Activated T-helper 17 cell treated with anti-CD3 and anti-CD28 coated beads, Interleukin-2, amount 50 U/mL, for 72 hours (primary cell): ENCODE data around the gene IFIT2. TPM values are rescaled to one million over a fixed set of nuclear protein-coding genes. Genes with fewer than 3 reads are reported as not detected.
"Not testable (repeated sequence)": the region's sequence is repeated elsewhere in the genome, so short reads cannot be mapped to it uniquely, and the experiment has no call there.

Experiments
- ATAC-seq: fragments of 150-1000 bp; cut with Tn5 transposase; replicated peaks from 2 replicates; pipeline ENCODE4 v1.10.0; 2021; ENCODE audit warnings: mild to moderate bottlenecking, moderate library complexity
- H3K27ac Mint-ChIP-seq: one replicate; pipeline ENCODE4 v1.8.0; 2022; ENCODE audit warnings: mixed read lengths
- H3K27me3 Mint-ChIP-seq: one replicate; pipeline ENCODE4 v1.8.0; 2022; ENCODE audit warnings: mixed read lengths
- H3K36me3 Mint-ChIP-seq: one replicate; pipeline ENCODE4 v1.8.0; 2022; ENCODE audit warnings: low read depth, mild to moderate bottlenecking, mixed read lengths
- H3K4me1 Mint-ChIP-seq: one replicate; pipeline ENCODE4 v1.8.0; 2022; ENCODE audit warnings: mixed read lengths
- H3K4me3 Mint-ChIP-seq: one replicate; pipeline ENCODE4 v1.8.0; 2022; ENCODE audit warnings: mild to moderate bottlenecking, mixed read lengths
- H3K9me3 Mint-ChIP-seq: one replicate; pipeline ENCODE4 v1.8.0; 2022; ENCODE audit warnings: mixed read lengths
- total RNA-seq, 2 donors: library from RNA; stranded (reverse); gene quantifications; one replicate each; pipeline ENCODE4 v1.2.3, GENCODE V29; 2022

The IFIT2 gene
- total RNA-seq, 2 donors from 2014 or later, result 2.0 to 3.2 TPM

DNA sequence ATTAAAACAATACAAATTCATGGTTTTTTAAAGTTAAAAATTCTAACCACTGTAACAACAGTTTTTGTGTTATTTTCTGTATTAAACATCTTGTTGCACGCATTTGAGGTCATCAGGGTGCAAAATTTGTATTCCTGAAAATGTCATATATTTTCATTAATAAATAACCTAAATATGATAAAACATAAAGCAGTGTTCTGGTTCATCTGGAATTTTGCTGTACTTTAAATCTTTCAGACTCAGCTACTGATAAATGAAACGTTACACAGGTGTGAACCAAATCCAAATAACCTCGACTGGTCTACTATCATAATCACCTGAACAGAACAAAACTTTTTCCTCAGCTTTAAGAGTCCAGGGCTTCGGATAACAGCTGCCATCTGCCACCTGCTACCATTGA, 6.9 kb downstream of the IFIT2 start:
- H3K36me3 Mint-ChIP-seq, result peaks cover 36% of the 10 kb centered on the region
- no peaks in the 10 kb centered on the region for H3K27me3 Mint-ChIP-seq
- H3K4me3 Mint-ChIP-seq, result no peak overlapping the region
- no peak for ATAC-seq
- peaks cover 6% of the 10 kb centered on the region for H3K4me1 Mint-ChIP-seq
- peaks cover 4% of the 10 kb centered on the region for H3K9me3 Mint-ChIP-seq
- H3K27ac Mint-ChIP-seq, result no peak overlapping the region

DNA sequence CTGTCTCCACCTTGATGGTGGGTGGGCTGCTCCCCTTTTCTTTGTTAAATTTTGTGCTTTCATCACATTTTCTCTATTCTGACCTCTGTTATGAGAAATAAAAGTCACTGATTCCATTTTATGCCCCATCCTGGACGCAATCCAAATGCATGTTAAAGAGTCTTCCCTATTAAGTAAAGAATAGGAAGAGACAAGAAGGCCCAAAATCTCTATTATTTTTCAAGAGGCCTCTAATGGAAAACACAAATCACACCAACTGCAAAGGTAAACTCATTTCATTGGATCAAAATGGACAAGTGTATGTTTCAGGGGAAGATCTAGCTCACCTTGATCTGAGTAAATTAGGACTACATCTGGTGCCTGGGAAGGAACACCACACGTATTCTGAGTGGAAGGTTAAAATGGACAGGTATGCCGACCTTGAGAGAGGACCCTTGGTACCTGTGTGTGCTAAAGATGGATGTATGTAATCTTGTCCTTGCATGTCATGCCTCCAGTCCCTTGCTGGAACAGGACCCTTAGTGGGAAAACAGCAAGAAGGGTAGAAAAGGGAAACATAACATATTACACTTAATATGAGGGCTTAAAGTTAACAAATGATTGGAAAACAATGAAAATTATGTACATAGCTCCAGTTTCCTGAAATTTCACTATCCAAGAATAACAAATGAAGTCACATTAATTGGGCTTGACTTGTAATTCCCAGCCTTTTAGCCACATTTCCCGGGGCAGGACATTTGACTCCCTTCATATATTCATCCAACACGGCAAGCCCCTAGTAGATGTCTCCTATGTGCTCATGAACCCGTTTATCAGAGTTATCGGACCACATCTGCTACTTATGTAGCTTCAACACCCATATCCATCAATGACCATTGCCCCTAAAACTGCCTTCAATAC, 7.6 kb downstream of the IFIT2 start:
- Mint-ChIP-seq H3K9me3 (peaks cover 4% of the 10 kb centered on the region), H3K27ac (no peak overlapping the region), H3K4me1 (no peaks in the 10 kb centered on the region), H3K4me3 (no peak overlapping the region), H3K36me3 (peaks cover 36% of the 10 kb centered on the region), H3K27me3 (no peaks in the 10 kb centered on the region)
- ATAC-seq, result no peak

DNA sequence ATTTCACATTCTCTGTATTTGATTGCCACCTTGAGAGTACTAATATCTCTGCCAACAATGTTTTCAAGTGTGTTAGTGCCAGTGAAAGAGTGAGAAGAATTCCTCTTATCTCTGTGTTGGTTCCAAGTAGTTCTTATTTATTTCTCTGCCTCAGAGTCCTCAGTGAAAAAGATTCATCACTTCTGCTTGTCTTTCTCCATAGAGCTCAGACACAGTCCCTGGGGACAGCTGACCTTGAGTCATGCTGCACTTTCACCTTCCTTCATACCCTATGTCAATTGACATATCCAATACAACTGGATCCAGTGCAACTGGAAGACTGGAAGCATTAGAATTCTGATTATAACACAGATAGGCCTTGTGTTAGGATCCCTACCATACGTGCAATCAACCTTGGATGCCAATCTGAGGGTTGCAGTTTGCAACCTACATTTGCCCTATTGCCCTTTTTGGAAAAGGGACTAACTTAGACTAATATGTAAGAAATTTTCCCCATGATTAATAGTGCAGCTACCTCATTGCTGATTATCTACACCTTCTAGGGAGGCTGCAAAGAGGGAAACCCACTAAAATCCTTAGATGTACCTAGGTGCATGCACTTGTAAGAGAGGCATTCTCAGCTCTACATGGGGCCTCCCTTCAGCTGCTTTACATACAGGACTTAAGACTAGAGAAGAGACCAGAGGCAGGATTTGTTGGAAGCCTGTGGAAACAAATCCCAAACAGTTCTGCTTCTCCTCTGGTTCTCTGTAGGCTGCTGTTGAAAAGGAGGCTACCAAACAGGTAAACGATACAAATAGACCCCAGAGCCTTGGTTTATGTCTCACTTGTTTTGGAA, 8.4 kb downstream of the IFIT2 start:
- no peaks in the 10 kb centered on the region for H3K4me1 Mint-ChIP-seq
- no peak for ATAC-seq
- H3K4me3 Mint-ChIP-seq, result no peak overlapping the region
- H3K36me3 Mint-ChIP-seq, result peaks cover 29% of the 10 kb centered on the region
- H3K27ac Mint-ChIP-seq, result no peak overlapping the region
- peaks cover 4% of the 10 kb centered on the region for H3K9me3 Mint-ChIP-seq
- H3K27me3 Mint-ChIP-seq, result no peaks in the 10 kb centered on the region

DNA sequence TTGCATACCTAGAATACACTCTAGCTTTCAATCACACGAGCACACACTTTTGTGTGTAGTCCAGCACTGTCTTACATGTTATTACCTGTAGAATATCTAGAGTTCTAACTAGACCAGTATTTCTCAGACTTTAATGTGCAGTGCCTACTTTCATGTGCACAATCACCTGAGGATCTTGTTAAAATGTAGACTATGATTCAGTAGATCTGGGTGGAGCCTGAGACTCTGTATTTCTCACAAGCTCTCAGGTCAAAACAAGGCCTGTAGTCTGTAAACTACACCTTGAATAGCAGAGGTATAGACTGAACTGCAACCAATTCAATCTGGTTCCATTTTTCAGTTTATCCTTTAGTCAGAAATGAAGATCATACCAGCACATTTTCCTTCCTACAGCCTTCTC, 11.1 kb downstream of the IFIT2 start:
- H3K36me3 Mint-ChIP-seq, result peaks cover 5% of the 10 kb centered on the region
- H3K9me3 Mint-ChIP-seq, result no peaks in the 10 kb centered on the region
- no peak overlapping the region for H3K4me3 Mint-ChIP-seq
- no peaks in the 10 kb centered on the region for H3K27me3 Mint-ChIP-seq
- no peaks in the 10 kb centered on the region for H3K4me1 Mint-ChIP-seq
- ATAC-seq, result peak; percentile 47
- no peak overlapping the region for H3K27ac Mint-ChIP-seq

DNA sequence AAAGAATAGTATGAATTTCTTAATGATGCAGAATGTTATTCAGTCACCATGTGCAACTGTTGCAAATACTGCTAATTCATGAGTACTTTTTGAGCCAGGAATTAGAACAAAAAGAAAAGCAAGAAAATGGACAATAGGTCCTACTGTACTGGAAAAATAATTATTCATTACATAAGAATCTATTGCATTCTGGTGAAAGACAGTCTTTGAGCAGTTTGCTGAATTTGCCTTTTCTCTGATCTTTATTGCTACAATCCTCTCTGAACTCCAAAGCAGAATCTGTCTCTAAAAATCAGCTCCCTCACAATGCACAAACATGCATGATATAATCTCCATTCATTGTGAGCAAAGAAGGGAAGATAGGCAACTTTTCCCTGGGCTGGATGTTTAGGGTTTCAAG, 12.8 kb downstream of the IFIT2 start:
- no peaks in the 10 kb centered on the region for H3K27me3 Mint-ChIP-seq
- no peak overlapping the region for H3K27ac Mint-ChIP-seq
- no peaks in the 10 kb centered on the region for H3K36me3 Mint-ChIP-seq
- H3K9me3 Mint-ChIP-seq, result no peaks in the 10 kb centered on the region
- H3K4me3 Mint-ChIP-seq, result no peak overlapping the region
- no peaks in the 10 kb centered on the region for H3K4me1 Mint-ChIP-seq
- no peak for ATAC-seq

DNA sequence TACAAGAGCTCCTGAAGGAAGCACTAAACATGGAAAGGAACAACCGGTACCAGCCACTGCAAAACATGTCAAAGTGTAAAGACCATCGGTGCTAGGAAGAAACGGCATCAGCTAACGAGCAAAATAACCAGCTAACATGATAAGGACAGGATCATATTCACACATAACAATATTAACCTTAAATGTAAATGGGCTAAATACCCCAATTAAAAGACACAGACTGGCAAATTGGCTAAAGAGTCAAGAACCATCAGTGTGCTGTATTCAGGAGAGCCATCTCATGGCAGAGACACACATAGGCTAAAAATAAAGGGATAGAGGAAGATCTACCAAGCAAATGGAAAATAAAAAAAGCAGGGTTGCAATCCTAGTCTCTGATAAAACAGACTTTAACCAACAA, 16.2 kb downstream of the IFIT2 start:
- not testable (repeated sequence) for H3K27ac Mint-ChIP-seq, H3K4me3 Mint-ChIP-seq, H3K4me1 Mint-ChIP-seq, H3K27me3 Mint-ChIP-seq, ATAC-seq, H3K9me3 Mint-ChIP-seq, H3K36me3 Mint-ChIP-seq

DNA sequence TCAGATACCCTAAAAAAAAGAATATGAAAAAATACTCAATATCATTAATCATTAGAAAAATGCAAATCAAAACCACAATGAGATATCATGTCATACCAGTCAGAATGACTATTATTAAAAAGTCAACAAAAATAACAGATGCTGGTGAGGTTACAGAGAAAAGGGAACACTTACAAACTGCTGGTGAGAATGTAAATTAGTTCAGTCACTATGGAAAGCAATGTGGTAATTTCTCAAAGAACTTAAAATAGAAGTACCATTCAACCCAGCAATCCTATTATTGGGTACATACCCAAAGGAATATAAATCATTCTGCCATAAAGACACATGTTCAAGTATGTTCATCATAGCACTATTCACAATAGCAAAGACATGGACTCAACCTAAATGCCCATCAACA, 23.2 kb downstream of the IFIT2 start:
- not testable (repeated sequence) for H3K9me3 Mint-ChIP-seq, H3K36me3 Mint-ChIP-seq, H3K27me3 Mint-ChIP-seq, H3K27ac Mint-ChIP-seq, ATAC-seq, H3K4me3 Mint-ChIP-seq
- peaks cover 11% of the 10 kb centered on the region for H3K4me1 Mint-ChIP-seq

DNA sequence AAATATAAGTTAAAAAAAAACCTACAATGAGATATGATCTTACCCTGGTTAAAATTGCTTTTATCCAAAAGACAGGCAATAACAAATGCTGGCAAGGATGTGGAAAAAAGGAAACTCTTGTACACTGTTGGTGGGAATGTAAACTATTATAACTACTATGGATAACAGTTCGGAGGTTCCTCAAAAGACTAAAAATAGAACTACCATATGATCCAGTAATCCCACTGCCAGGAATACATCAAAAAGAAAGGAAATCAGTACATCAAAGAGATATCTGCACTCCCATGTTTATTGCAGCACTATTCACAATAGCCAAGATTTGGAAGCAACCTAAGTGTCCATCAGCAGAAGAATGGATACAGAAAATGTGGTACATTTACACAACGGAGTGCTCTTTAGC, 24.0 kb downstream of the IFIT2 start:
- not testable (repeated sequence) for H3K36me3 Mint-ChIP-seq, ATAC-seq, H3K9me3 Mint-ChIP-seq, H3K4me3 Mint-ChIP-seq, H3K27ac Mint-ChIP-seq, H3K27me3 Mint-ChIP-seq
- H3K4me1 Mint-ChIP-seq, result peaks cover 11% of the 10 kb centered on the region

DNA sequence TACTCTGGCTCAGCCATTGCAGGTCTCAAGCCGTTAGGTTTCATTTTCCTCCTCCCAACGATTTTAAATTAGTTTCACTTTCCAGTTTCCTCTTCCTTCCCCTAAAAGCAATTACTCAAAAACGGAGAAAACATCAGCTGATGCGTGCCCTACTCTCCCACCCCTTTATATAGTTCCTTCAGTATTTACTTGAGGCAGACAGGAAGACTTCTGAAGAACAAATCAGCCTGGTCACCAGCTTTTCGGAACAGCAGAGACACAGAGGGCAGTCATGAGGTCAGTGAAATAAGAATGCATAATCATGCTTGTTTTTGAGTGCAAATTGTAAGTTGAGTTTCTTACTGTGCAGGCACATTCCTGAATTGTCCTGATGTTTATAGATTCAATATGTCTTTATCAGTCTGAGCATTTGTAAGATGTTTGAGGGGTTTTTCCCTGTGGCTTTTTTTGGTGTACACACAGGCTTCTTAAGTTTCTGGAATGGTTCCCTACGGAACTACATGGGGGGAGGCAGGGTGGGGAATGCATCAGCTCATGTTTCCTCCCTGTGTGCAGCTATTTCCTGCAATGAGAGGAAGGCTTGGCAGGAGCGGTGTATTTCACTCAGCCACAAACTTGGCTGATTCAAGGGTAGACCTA, 26.1 kb downstream of the IFIT2 start, which contains the start of gene IFIT3:
IFIT3 (plus strand) TSS at position 195 of the 639 bp plus-strand sequence; CDS start at position 272, 77 bp downstream.
- Mint-ChIP-seq H3K27ac (no peak within 1 kb of the TSS), H3K9me3 (no peaks in the 10 kb centered on the region), H3K4me1 (peaks cover 20% of the 10 kb centered on the region), H3K36me3 (no peaks in the 10 kb centered on the region), H3K27me3 (no peaks in the 10 kb centered on the region), H3K4me3 (peak within 1 kb of the TSS; percentile 65)
- peak; percentile 45 for ATAC-seq

DNA sequence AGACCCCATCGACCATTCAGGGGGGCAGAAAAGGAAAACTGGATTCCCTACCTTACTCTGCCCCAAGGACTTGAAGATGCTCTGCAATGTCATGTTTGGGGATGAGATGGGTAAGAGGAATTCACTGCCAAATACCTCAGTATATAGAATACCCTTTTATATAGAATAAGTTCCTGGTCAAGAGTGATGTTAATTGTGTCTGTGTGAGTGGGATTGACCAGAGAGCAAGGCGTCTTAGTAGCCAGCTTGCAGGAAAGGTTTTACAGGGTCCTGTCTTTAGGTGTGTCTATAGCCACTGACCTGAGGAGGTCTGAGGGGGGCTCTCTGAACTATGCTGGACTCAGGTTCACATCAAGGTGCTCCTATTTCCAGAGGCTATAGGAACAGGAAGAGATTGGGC, 27.3 kb downstream of the IFIT2 start:
- no peak overlapping the region for H3K27ac Mint-ChIP-seq
- H3K27me3 Mint-ChIP-seq, result no peaks in the 10 kb centered on the region
- ATAC-seq, result no peak
- H3K9me3 Mint-ChIP-seq, result no peaks in the 10 kb centered on the region
- H3K4me3 Mint-ChIP-seq, result no peak overlapping the region
- peaks cover 27% of the 10 kb centered on the region for H3K4me1 Mint-ChIP-seq
- H3K36me3 Mint-ChIP-seq, result no peaks in the 10 kb centered on the region

DNA sequence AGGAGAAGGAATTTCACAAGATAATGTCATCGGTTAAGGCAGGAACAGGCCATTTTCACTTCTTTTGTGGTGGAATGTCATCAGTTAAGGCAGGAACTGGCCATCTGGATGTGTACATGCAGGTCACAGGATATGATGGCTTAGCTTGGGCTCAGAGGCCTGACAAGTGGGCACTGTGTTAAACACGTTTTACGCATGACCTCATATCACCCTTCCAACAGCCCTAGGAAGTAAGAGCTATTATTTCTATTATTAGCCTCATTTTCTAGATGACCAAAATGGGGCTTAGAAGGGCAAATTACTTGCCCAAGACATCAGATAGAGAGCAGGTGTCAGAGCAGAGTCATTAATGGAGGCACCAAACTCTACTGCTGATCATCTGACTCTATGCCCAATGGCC, 28.2 kb downstream of the IFIT2 start:
- peaks cover 31% of the 10 kb centered on the region for H3K4me1 Mint-ChIP-seq
- not testable (repeated sequence) for H3K9me3 Mint-ChIP-seq, H3K27me3 Mint-ChIP-seq, H3K27ac Mint-ChIP-seq, ATAC-seq, H3K36me3 Mint-ChIP-seq, H3K4me3 Mint-ChIP-seq

DNA sequence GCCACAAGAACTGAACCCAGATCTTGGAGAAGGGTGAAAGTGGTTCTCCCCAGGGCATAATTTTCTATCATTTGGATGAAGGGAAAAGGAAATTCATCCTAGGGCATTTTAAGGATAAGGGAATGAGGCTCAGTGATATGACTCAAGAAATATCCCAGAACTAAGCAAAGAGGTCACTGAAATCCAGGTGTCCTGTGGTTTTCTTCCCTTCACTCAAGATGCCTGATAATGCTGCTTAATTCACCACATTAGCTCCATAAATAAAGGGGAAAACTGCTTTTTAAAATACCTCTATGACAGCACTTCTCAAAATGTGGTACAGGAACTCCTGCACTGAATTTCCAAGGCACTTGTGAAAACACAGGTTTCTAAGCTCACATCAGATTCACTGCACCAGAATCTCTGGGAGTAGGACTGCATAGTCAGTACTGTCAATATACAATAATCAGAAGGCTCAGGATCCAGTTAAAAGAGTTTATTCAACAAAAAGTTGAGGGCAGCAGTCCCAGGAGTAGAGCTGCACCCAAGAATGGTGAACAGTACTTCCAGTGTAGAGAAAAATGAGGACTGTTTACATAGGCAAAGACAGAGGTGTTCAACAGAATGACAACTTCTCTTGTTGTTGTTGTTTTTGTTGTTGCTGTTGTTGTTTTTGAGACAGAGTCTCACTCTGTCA, 28.8 kb downstream of the IFIT2 start:
- Mint-ChIP-seq H3K27ac (no peak overlapping the region), H3K36me3 (no peaks in the 10 kb centered on the region), H3K27me3 (no peaks in the 10 kb centered on the region), H3K4me3 (no peak overlapping the region), H3K9me3 (no peaks in the 10 kb centered on the region), H3K4me1 (peaks cover 35% of the 10 kb centered on the region)
- no peak for ATAC-seq

DNA sequence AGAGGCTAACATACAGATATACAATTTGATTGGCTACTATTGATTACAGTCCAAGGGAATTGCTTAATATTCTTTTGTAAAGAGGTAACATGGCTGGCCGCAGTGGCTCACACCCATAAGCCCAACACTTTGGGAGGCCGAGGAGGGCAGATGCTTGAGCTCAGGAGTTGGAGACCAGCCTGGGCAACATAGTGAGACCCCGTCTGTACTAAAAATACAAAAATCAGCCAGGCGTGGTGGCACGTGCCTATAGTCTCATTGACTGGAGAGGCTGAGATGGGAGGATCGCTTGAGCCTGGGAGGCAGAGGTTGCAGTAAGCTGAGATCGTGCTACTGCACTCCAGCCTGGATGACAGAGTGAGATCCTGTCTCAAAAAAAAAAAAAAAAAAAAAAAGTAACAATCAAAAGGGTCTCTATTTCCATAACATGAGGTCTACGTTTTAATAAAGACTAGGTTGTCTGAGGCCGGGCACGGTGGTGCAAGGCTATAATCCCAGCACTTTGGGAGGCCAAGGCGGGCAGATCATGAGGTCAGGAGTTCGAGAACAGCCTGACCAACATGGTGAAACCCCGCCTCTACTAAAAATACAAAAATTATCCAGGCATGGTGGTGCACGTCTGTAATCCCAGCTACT, 29.8 kb downstream of the IFIT2 start:
- ATAC-seq, H3K36me3 Mint-ChIP-seq, H3K27me3 Mint-ChIP-seq, H3K9me3 Mint-ChIP-seq: not testable (repeated sequence)
- Mint-ChIP-seq H3K27ac (peak overlapping the region; percentile 76), H3K4me1 (peaks cover 41% of the 10 kb centered on the region), H3K4me3 (peak overlapping the region; percentile 69)
